Activated gamma-delta T cell treated with anti-CD3 and anti-CD28 coated beads, Interleukin-2, amount 50 U/mL, for 16 hours (primary cell): Measurements from ENCODE around the gene TAS1R2.
"Not testable (repeated sequence)": the region's sequence is repeated elsewhere in the genome, so short reads cannot be mapped to it uniquely, and the experiment has no call there.

Experiments used
- DNase-seq: peaks from one replicate; pipeline ENCODE4 v3.0.0-alpha.2; 2020; ENCODE audit warnings: low read depth

Gene TAS1R2

DNA sequence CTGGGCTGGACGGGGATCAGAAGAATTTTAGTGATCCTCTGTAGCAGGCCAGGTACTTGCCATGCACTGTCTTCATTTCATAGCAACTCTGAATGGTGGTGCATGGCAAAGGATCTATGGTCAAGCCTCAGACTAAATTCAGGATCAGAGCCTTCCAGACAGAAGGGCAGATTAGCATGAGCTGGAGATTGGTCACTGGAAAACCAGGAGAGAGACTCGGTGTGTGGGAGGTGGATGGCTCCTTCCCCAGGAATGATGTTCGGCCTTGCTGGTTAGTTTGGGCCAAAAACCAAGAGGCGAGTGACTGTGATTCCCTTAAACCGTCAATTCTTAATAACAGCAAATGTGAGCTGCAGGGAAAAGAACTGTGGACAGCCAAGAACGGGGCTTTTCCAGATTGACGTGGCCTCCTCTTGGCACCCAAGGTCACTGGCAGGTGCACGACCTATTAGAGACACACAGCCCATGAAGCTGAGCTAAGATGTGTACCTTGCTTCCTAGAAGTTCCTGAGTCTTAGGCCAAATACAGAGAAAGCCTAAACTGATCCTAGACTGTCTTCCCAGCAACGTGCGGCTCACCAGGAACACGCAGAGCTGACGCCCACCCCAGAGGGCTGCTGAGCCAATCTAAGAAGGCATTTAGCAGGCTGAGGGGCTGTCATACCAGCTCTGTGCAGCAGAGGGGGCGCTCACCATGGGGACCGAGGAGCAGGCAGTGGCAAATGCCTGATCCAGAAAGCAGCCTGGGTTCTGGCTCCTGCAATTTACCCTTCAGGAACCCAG, 24.4 kb upstream of the TAS1R2 start:
- DNase-seq, result peak; percentile 61

DNA sequence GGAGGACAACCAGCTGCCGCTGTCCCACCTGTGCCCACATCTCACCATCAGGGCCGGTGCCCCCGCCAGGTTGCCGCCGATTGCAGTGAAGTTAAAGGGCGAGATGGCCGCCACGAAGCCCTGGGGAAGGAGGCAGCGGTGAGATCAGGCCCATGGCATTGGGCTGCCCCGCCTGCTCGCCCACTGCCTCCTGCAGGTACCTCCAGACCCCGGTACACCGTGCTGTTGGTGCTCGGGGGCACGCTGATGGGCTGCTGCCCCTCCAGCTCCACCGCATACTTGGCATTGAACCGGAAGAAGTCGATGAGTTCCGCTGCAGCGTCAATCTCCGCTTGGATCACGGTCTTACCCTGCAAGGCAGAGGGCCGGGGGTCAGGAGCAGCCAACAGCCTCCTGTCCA, 23.6 kb upstream of the TAS1R2 start:
- no peak for DNase-seq

DNA sequence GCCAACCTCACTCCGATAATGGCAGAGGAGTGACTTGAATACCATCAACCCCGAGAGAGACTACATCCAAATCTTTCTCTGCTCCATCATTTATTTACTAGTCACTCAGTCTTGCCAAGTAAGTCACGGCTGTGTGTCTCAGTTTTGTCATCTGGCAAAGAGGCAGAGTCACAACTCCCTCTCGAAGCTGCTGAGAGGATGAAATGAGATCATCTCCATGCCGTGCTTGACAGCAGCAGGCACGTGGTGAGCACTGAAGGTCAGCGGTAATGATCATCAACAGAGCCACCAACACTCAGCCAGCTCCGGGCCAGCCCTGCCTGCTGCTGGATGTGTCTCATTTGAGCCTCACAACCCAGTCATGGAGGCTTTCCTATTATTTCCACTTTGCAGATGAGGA, 23.0 kb upstream of the TAS1R2 start:
- DNase-seq, result no peak

DNA sequence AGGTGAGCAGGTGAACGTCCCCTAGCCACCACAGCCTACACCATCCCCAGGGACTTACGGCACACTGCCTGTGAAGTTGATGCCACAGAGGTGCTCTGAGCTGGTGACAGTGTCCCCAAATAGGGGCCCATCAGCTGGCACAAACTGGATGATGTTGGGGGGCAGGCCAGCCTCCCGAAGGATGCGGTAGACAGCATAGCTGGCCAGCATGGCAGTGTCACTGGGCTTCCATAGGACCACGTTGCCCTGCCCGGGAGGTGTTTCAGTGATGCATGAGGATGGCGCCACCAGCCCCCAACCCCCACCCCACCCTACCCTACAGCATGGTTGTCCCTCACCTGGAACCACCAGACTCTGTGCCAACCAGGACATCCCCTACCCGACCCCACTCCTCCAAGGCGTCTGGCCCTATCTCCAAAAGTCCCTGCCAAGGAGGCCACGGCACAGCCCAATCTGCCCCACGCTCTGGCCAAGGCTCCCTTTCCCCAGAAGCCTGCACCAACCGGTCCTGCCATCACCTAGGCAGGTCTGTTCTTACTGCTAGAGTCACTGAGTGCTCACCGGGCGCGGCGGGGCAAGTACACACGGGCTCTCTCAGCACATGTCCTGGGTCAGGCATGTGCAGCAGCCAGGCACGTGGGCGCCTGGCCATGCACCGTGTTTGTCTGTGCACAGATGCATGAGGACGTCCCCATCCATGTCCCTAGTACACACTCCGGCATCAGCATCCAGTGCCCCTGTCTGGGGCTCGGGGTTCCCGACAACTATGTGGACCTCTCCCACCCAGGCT, 22.4 kb upstream of the TAS1R2 start:
- DNase-seq, result no peak

DNA sequence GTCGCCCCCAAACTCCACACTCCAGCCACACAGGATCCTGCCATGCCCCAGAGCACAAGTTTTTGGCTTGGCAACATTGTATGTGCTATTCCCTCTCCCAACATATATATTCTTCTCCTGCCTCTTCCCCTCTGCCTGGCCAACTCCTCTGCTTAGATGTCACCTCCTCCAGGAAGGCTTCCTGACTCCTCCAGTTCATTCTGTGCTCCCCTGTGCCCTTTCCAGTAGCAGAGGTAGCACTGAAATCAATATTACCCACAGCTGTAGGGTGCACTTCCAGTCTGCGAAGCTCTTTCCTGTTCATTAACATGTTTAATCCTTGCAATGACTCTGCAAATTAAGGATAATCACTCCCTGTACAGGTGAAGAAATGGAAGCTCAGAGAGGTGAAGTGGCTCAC, 21.7 kb upstream of the TAS1R2 start:
- no peak for DNase-seq

DNA sequence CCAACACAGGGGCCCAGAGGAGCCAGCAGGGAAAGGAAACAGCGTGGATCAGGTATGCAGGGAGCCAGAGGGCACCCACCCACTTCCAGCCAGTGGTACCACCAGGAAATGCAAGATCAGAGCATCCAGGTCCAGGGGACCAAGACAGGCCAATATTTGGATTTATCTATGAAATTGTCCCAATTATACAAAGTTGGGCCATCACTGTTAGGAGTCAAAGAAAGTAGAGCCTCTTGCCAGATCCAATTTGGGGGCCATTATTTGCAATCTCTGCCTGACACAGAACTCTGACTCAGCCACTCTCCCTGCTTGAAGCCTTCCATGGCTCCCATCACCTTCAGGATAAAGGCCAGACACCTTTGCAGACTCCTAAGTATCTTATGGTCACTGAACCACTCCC, 21.1 kb upstream of the TAS1R2 start:
- no peak for DNase-seq

DNA sequence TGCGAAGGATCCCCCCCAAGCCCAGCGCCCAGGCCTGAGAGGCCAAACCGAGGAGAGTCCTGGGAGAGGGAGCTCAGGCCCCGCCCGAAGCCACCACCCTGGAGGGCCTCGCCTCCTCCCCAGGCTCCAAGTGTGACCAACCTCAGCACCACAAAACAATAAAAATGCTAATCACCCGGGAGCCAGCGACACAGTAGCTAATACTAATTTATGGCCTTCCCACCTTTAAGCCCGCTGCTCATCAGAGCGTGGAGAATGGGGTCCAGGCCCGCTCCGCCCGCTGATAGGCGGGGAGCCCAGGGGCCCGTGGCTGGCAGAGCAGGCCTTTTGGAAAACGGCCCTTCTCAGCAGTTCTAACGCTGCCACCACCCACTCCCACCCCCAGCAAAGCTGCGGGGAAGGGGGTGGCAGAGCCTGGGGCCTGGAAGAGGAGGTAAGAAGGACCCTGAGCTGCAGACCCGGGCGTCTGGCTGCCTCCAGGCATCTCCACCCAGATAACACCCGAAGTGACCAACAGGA, 20.4 kb upstream of the TAS1R2 start:
- DNase-seq, result no peak

DNA sequence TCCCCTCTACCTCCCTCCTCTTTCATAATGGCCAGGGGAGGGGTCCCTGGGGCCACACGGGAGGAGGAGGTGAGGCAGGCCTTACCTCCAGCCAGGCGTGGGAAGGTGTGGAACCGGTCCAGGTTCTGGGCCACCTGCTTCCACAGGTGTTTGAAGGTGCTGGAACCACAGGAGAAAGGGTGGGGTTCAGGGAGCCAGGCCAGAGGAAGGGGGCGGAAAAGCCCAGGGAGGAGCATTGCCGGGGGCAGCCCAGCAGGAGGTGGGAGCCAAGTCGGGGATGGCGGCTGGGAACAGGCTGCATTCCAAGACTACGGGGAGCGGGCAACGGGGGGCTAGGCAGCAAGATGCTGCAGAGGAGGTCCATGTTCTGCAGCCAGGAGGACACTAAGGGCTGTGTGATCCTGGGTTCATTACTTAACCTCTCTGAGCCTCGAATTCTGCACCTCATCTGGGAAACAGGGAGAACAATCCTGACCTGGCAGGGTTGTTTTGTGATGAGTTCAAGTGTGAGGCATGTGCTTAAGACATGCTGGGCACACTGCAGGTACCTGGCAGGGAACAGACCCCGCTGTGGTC, 19.8 kb upstream of the TAS1R2 start:
- no peak for DNase-seq

DNA sequence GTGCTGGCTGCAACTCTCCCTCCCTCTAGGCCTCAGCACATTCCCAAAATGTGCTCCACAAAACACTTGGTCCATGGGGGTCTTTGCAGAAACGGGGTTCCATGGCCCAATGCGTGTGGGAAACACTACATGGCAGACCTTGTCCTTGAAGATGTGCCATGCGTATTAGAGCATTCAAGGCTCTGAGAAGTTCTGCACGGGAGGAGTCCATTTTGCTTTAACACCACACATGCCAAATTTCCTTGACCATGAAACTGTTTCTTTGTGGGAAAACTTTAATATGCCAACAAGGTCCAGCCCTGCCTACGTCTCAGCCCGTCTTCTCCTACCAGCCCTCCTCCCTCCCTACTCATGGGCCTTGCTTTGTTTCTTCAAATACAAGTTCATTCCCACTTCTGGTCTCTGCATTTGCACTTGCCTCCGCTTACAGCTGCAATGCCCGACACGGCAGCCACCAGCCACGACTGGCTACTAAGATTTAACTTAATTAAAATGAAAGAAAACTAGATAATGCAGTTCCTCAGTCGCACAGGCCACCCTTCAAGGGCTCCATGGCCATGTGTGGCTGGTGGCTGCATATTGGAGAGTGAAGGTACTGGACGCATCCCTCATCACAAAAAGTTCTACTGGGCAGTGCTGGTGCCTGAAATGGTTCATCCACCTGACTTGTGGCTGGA, 19.2 kb upstream of the TAS1R2 start:
- no peak for DNase-seq

DNA sequence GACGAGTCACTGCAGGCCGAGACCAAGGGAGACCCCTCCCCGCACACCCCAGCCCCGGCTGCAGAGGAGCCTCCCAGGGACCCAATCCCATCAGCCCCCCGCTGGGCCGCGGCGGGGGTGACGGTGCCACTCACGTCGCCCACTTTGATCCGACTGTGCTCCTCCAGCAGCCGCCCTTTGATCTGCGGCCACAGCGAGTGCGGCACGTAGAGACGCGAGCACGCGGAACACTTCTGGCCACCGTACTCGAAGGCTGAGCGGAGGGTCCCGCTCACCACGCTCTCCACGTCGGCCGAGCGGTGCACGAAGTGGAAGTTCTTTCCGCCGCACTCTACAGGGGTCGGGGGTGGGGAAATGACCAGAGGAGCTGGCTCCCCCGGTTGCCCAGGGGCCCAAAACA, 17.8 kb upstream of the TAS1R2 start:
- no peak for DNase-seq

DNA sequence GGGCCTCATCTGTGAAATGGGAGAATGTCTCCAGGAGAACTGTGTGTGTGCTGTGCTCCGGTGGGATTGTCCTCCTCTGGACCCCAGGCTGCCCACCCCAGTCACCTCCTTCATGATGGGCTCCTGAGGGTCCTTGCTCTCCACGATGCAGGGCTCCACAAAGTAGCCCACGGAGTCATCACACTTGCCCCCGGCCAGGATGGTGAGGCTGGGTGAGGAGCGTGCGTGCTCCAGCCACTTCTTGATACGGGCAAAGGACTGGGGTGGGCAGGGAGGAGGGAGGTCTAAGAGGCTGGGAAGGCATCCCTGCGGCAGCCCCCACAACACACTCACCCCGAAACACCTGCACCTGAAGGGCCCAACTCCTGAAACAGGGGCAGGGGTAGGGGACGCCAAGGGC, 16.8 kb upstream of the TAS1R2 start:
- no peak for DNase-seq

DNA sequence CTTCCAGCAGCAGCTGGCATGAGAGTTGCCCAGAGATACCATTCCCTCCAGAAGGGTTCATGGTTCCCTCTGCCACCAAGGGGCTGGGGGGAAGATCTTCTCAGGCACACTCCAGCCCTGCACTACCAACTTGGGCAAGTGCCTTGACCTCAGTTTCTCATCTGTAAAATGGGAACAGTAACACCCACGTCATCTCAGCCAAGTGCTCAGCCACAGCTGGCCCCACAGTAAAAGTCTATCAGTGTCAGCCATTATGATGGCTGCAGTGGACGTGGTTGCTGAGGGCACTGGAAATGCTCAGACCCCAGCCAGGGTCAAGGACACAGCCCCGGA, 16.3 kb upstream of the TAS1R2 start:
- DNase-seq, result no peak

DNA sequence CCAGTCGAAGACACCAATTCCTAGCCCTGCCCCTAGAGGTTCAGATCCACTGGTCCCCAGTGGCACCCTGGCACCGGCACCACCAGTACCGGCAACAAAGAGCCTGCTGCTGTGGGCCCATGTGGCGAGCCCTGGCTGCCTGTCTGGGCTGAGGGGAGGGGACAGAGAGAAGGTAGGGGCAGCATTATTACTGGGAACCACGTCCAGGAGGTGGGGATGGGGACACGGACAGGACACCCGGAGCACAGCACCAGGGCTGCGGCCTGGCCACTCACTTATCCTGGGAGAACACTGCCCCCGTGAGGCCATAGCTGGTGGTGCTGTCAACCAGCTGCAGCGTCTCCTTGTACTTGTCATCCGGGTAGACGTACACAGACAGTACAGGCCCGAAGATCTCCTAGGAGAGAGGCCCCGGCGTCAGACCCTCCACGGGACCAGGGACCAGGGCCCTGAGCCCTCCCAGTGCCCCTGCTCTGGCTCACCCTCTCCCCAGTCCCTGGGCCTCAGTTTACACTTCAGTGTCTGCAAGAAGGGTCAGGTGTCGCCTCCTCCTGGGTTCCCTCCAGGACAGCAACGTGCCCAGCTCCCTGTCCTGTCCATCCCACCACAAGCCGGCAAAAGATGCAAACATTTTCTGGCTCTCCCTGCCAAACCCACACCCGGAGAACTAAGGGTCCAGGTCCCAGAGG, 15.8 kb upstream of the TAS1R2 start:
- peak; percentile 52 for DNase-seq

DNA sequence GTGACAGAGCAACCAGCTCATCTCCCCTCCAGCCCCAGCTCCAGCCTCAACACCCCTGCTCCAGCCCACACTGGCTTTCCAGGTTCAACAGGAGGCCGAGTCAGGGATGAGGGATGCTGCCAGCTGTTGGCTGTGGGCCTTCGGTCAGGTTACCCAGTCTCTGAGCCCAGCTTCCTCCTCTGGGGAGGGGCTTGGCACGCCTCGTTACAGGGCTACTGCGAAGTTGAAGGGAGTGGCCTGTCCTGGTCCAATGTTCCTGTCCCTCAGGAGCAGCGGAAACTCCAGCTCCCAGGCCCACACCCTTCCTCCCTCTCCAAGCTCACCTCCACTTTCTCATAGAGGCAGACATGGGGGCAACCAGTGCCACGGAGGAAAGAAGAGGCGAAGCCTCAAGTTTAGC, 15.1 kb upstream of the TAS1R2 start:
- DNase-seq, result no peak

DNA sequence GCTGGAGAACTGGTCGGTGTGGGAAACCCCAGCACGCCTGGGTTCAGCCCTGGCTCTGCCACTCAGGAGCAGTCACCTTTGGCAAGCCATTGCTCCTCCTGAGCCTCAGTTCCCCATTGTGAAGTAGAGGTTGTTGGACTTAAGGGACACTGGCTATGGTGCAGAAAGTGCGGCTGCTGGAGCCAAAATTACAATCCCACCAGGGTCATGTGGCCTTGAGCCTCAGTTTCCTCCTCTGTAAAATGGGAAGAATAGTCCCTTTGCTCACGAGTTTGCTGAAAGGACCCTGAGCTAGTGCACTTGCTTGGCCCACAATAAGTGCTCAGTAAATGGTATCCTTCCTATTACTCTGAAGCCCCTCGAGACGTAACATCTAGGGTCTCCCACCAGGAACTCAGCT, 14.6 kb upstream of the TAS1R2 start:
- no peak for DNase-seq

DNA sequence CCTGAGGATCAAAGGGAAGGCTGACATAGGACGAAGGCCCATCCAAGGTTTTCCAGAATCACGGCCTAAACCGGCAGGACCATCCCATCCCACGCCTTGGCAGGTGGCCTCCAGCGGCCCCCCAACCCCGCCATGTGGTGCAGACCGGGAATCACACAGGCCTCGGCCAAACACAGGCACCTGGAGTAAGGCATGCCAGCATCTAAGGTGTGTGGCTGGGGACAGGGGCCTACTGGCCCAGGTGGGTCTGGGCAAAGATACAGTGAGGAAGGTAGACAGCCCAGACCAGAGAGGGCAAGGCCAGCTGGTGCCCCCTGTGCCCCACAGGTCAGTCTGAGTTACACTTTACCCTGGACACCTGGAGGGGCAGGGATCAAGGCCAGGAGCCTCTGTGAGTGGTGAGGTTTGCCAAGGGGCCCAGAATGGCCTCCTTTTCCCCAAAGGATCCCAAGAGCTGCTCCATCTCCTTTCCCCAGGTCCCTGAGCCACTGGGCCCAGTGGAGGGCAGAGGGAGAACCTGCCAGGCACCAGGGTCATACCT, 12.7 kb upstream of the TAS1R2 start:
- DNase-seq, result no peak

DNA sequence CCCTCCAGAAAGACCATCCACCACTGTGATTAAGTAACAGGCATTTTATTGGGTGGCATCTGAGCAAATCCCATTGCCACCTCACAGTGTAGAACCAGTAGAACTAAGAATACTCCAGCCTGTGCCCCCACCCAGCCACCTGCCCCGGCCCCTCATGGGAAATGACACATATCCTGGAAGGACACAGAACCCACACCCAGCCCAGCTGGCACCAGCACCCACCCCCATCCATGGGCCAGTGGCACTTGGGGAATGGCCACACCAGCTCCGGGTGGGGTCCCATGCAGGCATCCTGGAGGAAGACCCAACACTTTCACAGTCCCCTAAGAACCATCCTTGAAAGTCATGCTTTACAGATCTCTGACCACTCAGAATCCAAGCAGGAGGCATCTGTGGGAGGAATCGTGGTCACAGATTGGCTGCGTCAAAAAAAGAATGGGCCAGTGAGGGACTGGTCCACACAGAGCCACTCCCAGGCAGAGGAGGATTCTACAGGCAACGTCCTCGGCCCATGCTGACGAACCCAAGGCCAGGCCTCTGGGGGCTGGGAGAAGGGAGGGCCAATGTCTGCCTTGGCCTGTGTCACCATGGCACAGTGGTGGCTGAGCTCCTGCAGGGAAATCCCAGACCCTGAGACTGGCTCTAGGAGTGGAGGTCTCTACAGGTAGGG, 12.1 kb upstream of the TAS1R2 start:
- DNase-seq, result no peak

DNA sequence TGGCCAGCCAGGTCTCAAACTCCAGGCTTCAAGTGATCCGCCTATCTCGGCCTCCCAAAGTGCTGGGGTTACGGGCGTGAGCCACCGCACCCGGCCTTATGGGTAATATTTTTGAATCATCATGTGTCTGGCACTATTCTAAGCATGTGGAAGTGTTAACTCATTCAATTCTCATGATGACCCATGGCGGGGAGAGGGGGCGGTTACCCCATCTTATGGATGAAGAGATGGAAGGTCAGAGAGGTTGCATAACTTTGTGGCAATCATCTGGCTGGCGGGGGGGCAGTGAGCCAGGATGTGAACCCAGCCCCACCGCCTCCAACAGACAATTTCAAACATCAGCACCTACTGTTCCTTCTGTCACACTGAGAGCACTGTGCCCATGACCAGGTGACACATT, 11.5 kb upstream of the TAS1R2 start:
- DNase-seq, result no peak

DNA sequence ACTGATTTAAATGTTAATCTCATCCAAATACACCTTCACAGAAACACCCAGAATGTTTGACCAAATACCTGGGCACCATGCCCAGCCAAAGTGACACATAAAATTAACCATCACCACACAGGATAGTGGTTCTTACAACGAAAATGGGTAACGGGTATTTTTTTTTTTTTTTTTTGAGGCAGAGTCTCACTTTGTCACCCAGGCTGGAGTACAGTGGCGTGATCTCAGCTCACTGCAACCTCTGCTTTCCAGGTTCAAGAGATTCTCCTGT, 11.1 kb upstream of the TAS1R2 start:
- not testable (repeated sequence) for DNase-seq

DNA sequence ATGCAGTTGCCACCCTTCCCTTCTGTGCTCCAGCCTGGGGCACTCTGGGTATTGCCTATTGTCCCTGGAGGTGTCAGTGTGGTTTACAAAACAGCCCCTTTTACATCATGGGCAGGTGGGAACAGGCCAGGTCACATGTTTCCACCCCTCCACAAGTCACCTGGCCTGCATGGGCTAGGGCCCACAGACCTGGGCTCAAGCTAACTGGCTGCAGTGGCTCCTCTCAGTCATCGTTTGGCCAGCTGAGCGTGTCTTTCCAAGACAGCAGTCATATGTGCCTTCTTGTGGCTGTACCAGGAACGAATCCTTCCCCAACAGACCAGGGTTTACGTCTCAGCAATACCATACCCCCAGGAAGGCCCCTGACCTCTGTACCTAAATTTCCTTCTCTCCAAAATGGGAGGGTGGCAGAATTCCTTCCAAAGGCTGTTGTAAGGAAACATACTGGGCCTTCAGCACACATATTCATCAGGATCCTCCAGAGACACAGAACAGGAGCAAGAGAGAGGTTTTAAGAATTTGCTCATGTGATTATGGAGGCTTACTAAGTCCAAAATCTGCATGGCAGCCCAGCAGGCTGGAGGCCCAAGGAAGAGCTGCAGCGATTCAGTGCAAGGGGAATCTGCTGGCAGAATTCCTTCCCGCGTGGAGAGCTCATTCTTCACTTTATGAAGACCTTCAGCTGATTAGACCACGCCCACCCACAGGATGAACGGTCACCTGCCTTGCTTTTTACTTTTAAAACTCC, 10.6 kb upstream of the TAS1R2 start:
- no peak for DNase-seq
